ENCODE results near the gene SKI. TPM values are rescaled to one million over a fixed set of nuclear protein-coding genes. Genes with fewer than 3 reads are reported as not detected.

SKI gene
- total RNA-seq, 2 experiments from 2014 or later: 4.7 to 11.7 TPM

DNA sequence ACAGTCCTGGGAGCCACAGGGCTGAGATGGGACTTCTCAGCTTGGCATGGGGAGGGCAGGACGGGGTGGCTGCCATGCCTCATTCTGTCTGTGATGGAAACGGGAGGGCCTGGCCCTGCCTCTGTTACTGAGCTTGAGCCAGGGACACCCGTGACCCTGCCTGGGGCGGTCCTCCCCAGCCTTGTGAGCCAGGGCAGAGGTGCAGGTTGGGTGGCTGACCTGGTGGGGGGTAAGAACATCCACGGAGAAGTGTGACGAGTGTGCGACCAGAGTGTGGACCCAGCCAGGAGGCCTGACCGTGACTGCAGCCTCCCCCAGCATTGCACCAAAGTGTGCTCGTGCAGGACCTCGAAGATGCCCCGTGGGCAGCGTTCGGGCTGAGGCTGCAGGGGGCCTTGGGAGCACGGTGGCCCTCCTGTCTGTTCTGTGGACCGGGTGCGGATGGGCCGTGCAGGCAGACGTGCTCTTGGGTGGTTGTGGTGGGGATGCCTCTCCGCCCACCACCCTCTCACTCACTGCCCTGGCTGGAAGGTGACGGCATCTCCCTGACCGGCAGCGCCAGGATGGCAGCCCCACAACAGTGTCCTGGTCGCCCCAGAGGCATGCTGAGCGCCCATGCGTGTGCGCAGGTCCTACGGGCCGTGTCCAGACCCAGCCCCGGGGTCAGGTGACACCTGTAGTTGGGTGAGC lies 45.4 kb downstream of the SKI start:
- CTCF ChIA-PET (ENCODE audit: unreplicated experiment): no interaction called here
- no peak for TF ChIP-seq CTCF (conservative IDR thresholded peaks at IDR 0.05; ENCODE audit: low read length)
- TF ChIP-seq EZH2phosphoT487 (IDR thresholded peaks at IDR 0.05; ENCODE audit: borderline replicate concordance, low read depth, low read length): no peak
- no peak for DNase-seq (ENCODE audit: low spot score)
- Histone ChIP-seq H3K4me3 (ENCODE audit: low read depth, low read length, poor library complexity, severe bottlenecking) (no peak overlapping the region), H2AFZ (ENCODE audit: low read length) (no peak overlapping the region), H3K4me1 (ENCODE audit: insufficient read depth, low read length, poor library complexity, severe bottlenecking) (no peaks in the 10 kb centered on the region), H3K9me3 (ENCODE audit: low read length) (no peaks in the 10 kb centered on the region), H3K27ac (ENCODE audit: low read depth, low read length, poor library complexity, severe bottlenecking) (no peak overlapping the region), H3K36me3 (ENCODE audit: insufficient read depth, low read length) (no peaks in the 10 kb centered on the region; the same call in 1 of the 2 replicates), H3K79me2 (ENCODE audit: insufficient read depth, low read depth, low read length) (no peaks in the 10 kb centered on the region), H4K20me1 (ENCODE audit: insufficient read depth, low read length) (no peaks in the 10 kb centered on the region), H3K4me2 (ENCODE audit: low read length) (no peak overlapping the region), H3K9me2 (ENCODE audit: insufficient read depth, low read length) (no peaks in the 10 kb centered on the region)
- POLR2A ChIA-PET: no interaction called here
- intact Hi-C loops (cut with micrococcal nuclease; ENCODE audit: unreplicated experiment): no loop called here
- no TSS peak for BruUV-seq (replicated peaks)

DNA sequence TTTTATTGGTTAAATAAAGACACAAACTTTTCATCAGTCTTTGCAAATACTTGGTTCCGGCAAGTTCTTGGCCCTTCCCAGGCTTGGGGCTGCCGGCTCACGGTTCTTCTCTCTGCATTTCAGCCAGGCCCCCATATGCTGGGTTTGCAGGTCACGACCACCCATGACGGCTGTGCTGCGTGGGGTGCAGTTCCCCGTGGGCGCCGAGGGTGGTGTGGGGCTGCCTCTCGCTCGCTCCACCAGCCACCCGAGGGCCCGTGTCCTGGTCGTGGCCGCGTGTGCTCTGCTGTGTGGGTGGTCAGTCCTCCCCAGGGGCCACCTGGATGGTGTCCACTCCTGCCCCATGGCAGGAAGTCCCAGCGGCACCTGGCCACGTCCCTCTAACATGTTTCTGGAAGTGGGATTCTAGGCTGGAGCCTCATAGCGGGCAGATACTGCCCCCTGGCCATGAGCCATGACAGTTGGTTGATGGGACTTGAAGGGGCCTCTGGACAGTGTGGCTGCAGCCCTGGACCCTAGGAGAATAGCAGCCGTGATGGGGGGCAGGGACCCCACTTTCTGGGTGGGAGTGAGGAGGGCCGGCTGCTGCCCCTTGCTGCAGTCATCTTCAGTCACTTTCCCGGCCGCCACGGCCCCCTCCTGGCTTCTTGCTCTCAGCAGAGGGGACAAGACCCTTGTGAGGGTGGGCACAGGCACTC lies 46.3 kb downstream of the SKI start:
- intact Hi-C loops (cut with micrococcal nuclease; ENCODE audit: unreplicated experiment): no loop called here
- ChIA-PET CTCF (ENCODE audit: unreplicated experiment) (no interaction called here), POLR2A (no interaction called here)
- no peak for DNase-seq (ENCODE audit: low spot score)
- Histone ChIP-seq H3K79me2 (ENCODE audit: insufficient read depth, low read depth, low read length) (no peaks in the 10 kb centered on the region), H3K27ac (ENCODE audit: low read depth, low read length, poor library complexity, severe bottlenecking) (no peak overlapping the region), H3K4me1 (ENCODE audit: insufficient read depth, low read length, poor library complexity, severe bottlenecking) (no peaks in the 10 kb centered on the region), H4K20me1 (ENCODE audit: insufficient read depth, low read length) (no peaks in the 10 kb centered on the region), H3K9me2 (ENCODE audit: insufficient read depth, low read length) (no peaks in the 10 kb centered on the region), H3K36me3 (ENCODE audit: insufficient read depth, low read length) (no peaks in the 10 kb centered on the region; the same call in 1 of the 2 replicates), H2AFZ (ENCODE audit: low read length) (no peak overlapping the region), H3K4me2 (ENCODE audit: low read length) (no peak overlapping the region), H3K9me3 (ENCODE audit: low read length) (no peaks in the 10 kb centered on the region), H3K4me3 (ENCODE audit: low read depth, low read length, poor library complexity, severe bottlenecking) (no peak overlapping the region)
- BruUV-seq (replicated peaks): no TSS peak
- TF ChIP-seq CTCF (conservative IDR thresholded peaks at IDR 0.05; ENCODE audit: low read length): no peak
- no peak for TF ChIP-seq EZH2phosphoT487 (IDR thresholded peaks at IDR 0.05; ENCODE audit: borderline replicate concordance, low read depth, low read length)

DNA sequence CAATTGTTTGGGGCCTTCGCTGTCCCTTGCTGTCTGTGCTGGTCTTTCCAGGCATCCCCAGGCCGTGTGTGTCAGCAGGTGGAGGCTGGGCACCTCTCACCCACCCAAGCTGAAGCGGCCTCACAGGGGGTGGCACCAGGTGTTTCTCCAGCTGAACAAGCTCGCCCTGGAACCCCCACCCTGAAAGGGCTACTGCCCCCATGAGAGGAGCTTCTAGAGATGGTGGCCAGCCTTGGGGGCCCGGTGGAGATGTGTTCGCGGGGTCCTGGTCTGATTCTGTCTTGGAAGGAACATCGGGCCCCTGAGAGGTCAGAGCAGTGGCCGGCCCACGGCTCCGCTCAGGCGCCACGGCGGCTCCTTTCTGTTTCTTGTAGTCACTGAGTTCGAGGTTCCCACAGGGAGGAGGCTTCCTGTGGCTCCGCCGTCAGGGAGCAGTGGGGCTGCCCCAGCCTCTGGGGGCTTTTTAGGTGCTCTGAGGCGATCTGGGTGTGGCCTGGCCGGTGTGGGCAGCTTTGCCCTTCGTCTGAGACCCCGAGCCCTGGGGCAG lies 46.9 kb downstream of the SKI start:
- POLR2A ChIA-PET: no interaction called here
- BruUV-seq (replicated peaks): no TSS peak
- no peaks in the 10 kb centered on the region; the same call in 1 of the 2 replicates for H3K36me3 ChIP-seq (ENCODE audit: insufficient read depth, low read length)
- no peak overlapping the region for H3K27ac ChIP-seq (ENCODE audit: low read depth, low read length, poor library complexity, severe bottlenecking)
- no peaks in the 10 kb centered on the region for H4K20me1 ChIP-seq (ENCODE audit: insufficient read depth, low read length)
- TF ChIP-seq EZH2phosphoT487 (IDR thresholded peaks at IDR 0.05; ENCODE audit: borderline replicate concordance, low read depth, low read length) (no peak), CTCF (conservative IDR thresholded peaks at IDR 0.05; ENCODE audit: low read length) (no peak)
- no peaks in the 10 kb centered on the region for H3K9me2 ChIP-seq (ENCODE audit: insufficient read depth, low read length)
- no peak overlapping the region for H3K4me2 ChIP-seq (ENCODE audit: low read length)
- H3K9me3 ChIP-seq (ENCODE audit: low read length): no peaks in the 10 kb centered on the region
- H3K4me1 ChIP-seq (ENCODE audit: insufficient read depth, low read length, poor library complexity, severe bottlenecking): no peaks in the 10 kb centered on the region
- CTCF ChIA-PET (ENCODE audit: unreplicated experiment): no interaction called here
- no peaks in the 10 kb centered on the region for H3K79me2 ChIP-seq (ENCODE audit: insufficient read depth, low read depth, low read length)
- H2AFZ ChIP-seq (ENCODE audit: low read length): no peak overlapping the region
- intact Hi-C loops (cut with micrococcal nuclease; ENCODE audit: unreplicated experiment): no loop called here
- no peak for DNase-seq (ENCODE audit: low spot score)
- H3K4me3 ChIP-seq (ENCODE audit: low read depth, low read length, poor library complexity, severe bottlenecking): no peak overlapping the region

All from OCI-LY7 (cell line).